HUES64 (cell line): ENCODE measurements around the gene UTRN.

Experiments
- H3K27ac ChIP-seq: 2 replicates; pipeline ENCODE4 v1.7.0; 2013; ENCODE audit warnings: low read depth, low read length, inconsistent platforms
- H3K27me3 ChIP-seq: 2 replicates; pipeline ENCODE4 v1.6.1; 2013; ENCODE audit warnings: mild to moderate bottlenecking, low read length; ENCODE audit not compliant: insufficient read depth
- H3K36me3 ChIP-seq: 2 replicates; pipeline ENCODE4 v1.6.1; 2013; ENCODE audit warnings: mild to moderate bottlenecking, low read length; ENCODE audit not compliant: insufficient read depth
- H3K4me1 ChIP-seq: 2 replicates; pipeline ENCODE4 v1.6.1; 2013; ENCODE audit warnings: mild to moderate bottlenecking, low read length, moderate library complexity; ENCODE audit not compliant: insufficient read depth
- H3K4me3 ChIP-seq: 2 replicates; pipeline ENCODE4 v1.5.1; 2013; ENCODE audit warnings: mild to moderate bottlenecking, low read length, moderate library complexity
- H3K9ac ChIP-seq: 2 replicates; pipeline ENCODE4 v1.6.1; 2013; ENCODE audit warnings: mild to moderate bottlenecking, low read depth, low read length
- H3K9me3 ChIP-seq: 2 replicates; pipeline ENCODE4 v1.6.1; 2013; ENCODE audit warnings: low read depth, low read length; ENCODE audit not compliant: insufficient read depth
- WGBS: fragments of 150-250, 120-280 bp; methylation state at CpG from one replicate; pipeline ENCODE4 v1.1.7; 2013; ENCODE audit warnings: missing lambda C conversion rate; 5-methylcytosine and 5-hydroxymethylcytosine counted together

UTRN gene

GRCh38 chr6:144284478-144284782 lies 705 bp upstream of the UTRN start:
- Histone ChIP-seq H3K9ac (peak overlapping the region; percentile 89), H3K4me1 (peaks cover 19% of the 10 kb centered on the region), H3K27me3 (peaks cover 16% of the 10 kb centered on the region), H3K27ac (peak overlapping the region; percentile 87), H3K36me3 (no peaks in the 10 kb centered on the region), H3K9me3 (no peaks in the 10 kb centered on the region), H3K4me3 (peak overlapping the region; percentile 90)
- 0% methylated on average over 3 of the region's 7 CpGs for whole genome bisulfite sequencing

- WGBS: 0% methylated on average over 15 of the region's 15 CpGs
- Histone ChIP-seq H3K4me1 (peaks cover 12% of the 10 kb centered on the region), H3K4me3 (peak overlapping the region; percentile 90), H3K9ac (peak overlapping the region; percentile 89), H3K9me3 (no peaks in the 10 kb centered on the region), H3K36me3 (no peaks in the 10 kb centered on the region), H3K27me3 (peaks cover 16% of the 10 kb centered on the region), H3K27ac (peak overlapping the region; percentile 87)
Observed at GRCh38 chr6:144285548-144285797, 338 bp downstream of the UTRN start.

- H3K4me3 ChIP-seq: peak overlapping the region; percentile 90
- no peaks in the 10 kb centered on the region for H3K36me3 ChIP-seq
- peak overlapping the region; percentile 89 for H3K9ac ChIP-seq
- no peak overlapping the region; the same call in 1 of the 2 replicates for H3K27ac ChIP-seq
- no peaks in the 10 kb centered on the region for H3K9me3 ChIP-seq
- under 1% methylated on average over 51 of the region's 51 CpGs for WGBS
- peaks cover 12% of the 10 kb centered on the region for H3K4me1 ChIP-seq
- peaks cover 16% of the 10 kb centered on the region for H3K27me3 ChIP-seq
Observed at GRCh38 chr6:144285798-144286502, 815 bp downstream of the UTRN start.

GRCh38 chr6:144286503-144287393 lies 1.6 kb downstream of the UTRN start:
- Histone ChIP-seq H3K27ac (no peak overlapping the region), H3K36me3 (peaks cover 3% of the 10 kb centered on the region; the same call in 1 of the 2 replicates), H3K9ac (peak overlapping the region; percentile 89), H3K9me3 (no peaks in the 10 kb centered on the region), H3K4me1 (peaks cover 12% of the 10 kb centered on the region), H3K4me3 (peak overlapping the region; percentile 90), H3K27me3 (peaks cover 16% of the 10 kb centered on the region)
- WGBS: 1% methylated on average over 51 of the region's 53 CpGs

GRCh38 chr6:144289006-144289405 lies 3.9 kb downstream of the UTRN start:
- Histone ChIP-seq H3K9me3 (no peaks in the 10 kb centered on the region), H3K9ac (no peak overlapping the region), H3K4me1 (peaks cover 9% of the 10 kb centered on the region), H3K4me3 (no peak overlapping the region), H3K27me3 (peaks cover 16% of the 10 kb centered on the region), H3K27ac (no peak overlapping the region), H3K36me3 (peaks cover 13% of the 10 kb centered on the region)
- WGBS: 95% methylated on average over 1 of the region's 1 CpG

- Histone ChIP-seq H3K9ac (no peak overlapping the region), H3K4me3 (no peak overlapping the region), H3K4me1 (peaks cover 7% of the 10 kb centered on the region), H3K27me3 (0 out of 2 replicates have a peak, but pooled peaks cover 8% of the 10 kb centered on the region), H3K9me3 (no peaks in the 10 kb centered on the region), H3K27ac (no peak overlapping the region), H3K36me3 (peaks cover 27% of the 10 kb centered on the region)
- 92% methylated on average over 2 of the region's 3 CpGs for WGBS
Observed at GRCh38 chr6:144292372-144292771, 7.2 kb downstream of the UTRN start.

GRCh38 chr6:144294016-144294415 lies 8.9 kb downstream of the UTRN start:
- no peak overlapping the region for H3K27ac ChIP-seq
- no peak overlapping the region for H3K4me3 ChIP-seq
- peaks cover 27% of the 10 kb centered on the region for H3K36me3 ChIP-seq
- no peaks in the 10 kb centered on the region for H3K9me3 ChIP-seq
- H3K27me3 ChIP-seq: no peaks in the 10 kb centered on the region
- no peaks in the 10 kb centered on the region for H3K4me1 ChIP-seq
- H3K9ac ChIP-seq: no peak overlapping the region

- Histone ChIP-seq H3K36me3 (peaks cover 27% of the 10 kb centered on the region), H3K27me3 (no peaks in the 10 kb centered on the region), H3K4me3 (no peak overlapping the region), H3K9me3 (no peaks in the 10 kb centered on the region), H3K9ac (no peak overlapping the region), H3K27ac (no peak overlapping the region), H3K4me1 (no peaks in the 10 kb centered on the region)
- 86% methylated on average over 1 of the region's 2 CpGs for WGBS
Observed at GRCh38 chr6:144295211-144295610, 10.1 kb downstream of the UTRN start.

- no peak overlapping the region for H3K9ac ChIP-seq
- H3K4me3 ChIP-seq: no peak overlapping the region
- H3K4me1 ChIP-seq: no peaks in the 10 kb centered on the region
- H3K36me3 ChIP-seq: peaks cover 27% of the 10 kb centered on the region
- H3K27ac ChIP-seq: no peak overlapping the region
- no peaks in the 10 kb centered on the region for H3K27me3 ChIP-seq
- 96% methylated on average over 7 of the region's 7 CpGs for WGBS
- no peaks in the 10 kb centered on the region for H3K9me3 ChIP-seq
Observed at GRCh38 chr6:144295981-144296767, 11.0 kb downstream of the UTRN start.

GRCh38 chr6:144296973-144297372 lies 11.8 kb downstream of the UTRN start:
- no peaks in the 10 kb centered on the region for H3K27me3 ChIP-seq
- no peak overlapping the region for H3K4me3 ChIP-seq
- no peak overlapping the region for H3K9ac ChIP-seq
- no peak overlapping the region for H3K27ac ChIP-seq
- no peaks in the 10 kb centered on the region for H3K4me1 ChIP-seq
- peaks cover 22% of the 10 kb centered on the region for H3K36me3 ChIP-seq
- H3K9me3 ChIP-seq: no peaks in the 10 kb centered on the region
- 81% methylated on average over 2 of the region's 2 CpGs for WGBS

- H3K27ac ChIP-seq: no peak overlapping the region
- peaks cover 20% of the 10 kb centered on the region for H3K36me3 ChIP-seq
- H3K4me1 ChIP-seq: 0 out of 2 replicates have a peak, but pooled peaks cover 3% of the 10 kb centered on the region
- 91% methylated on average over 3 of the region's 3 CpGs for WGBS
- H3K4me3 ChIP-seq: no peak overlapping the region
- H3K27me3 ChIP-seq: no peaks in the 10 kb centered on the region
- H3K9ac ChIP-seq: no peak overlapping the region
- no peaks in the 10 kb centered on the region for H3K9me3 ChIP-seq
Observed at GRCh38 chr6:144297511-144298100, 12.5 kb downstream of the UTRN start.
